Tibial artery (tissue), 4 donors: ENCODE results near the gene ATG9B.

Experiments
- DNase-seq, 2 donors: peaks; one replicate each; pipeline ENCODE4 v3.0.0-alpha.2; 2019
- H3K27ac ChIP-seq, 2 donors: fragments of 200-600 bp; sonication (generic) in 1 of 2; 1 replicate in 1 of 2; 2 replicates in 1 of 2; pipeline ENCODE4 v1.5.1; 2018 to 2019; ENCODE audit warnings: mild to moderate bottlenecking in 1 of 2
- H3K27me3 ChIP-seq, 2 donors: fragments of 200-600 bp; sonication (generic) in 1 of 2; one replicate each; pipeline versions ENCODE4 v1.5.1 to v1.6.0; 2016 to 2019
- H3K36me3 ChIP-seq, 3 donors: fragments of 200-600 bp; sonication (generic) in 2 of 3; one replicate each; pipeline ENCODE4 v1.5.1; 2016 to 2019; ENCODE audit warnings: mild to moderate bottlenecking in 2 of 3
- H3K4me1 ChIP-seq, 4 donors: fragments of 200-600 bp; sonication (generic) in 2 of 4; 1 replicate in 3 of 4; 2 replicates in 1 of 4; pipeline ENCODE4 v1.5.1; 2016 to 2019
- H3K4me3 ChIP-seq, 2 donors: fragments of 200-600 bp; sonication (generic) in 1 of 2; 1 replicate in 1 of 2; 2 replicates in 1 of 2; pipeline ENCODE4 v1.5.1; 2018 to 2019; ENCODE audit warnings: mild to moderate bottlenecking in 2 of 2
- H3K9me3 ChIP-seq, 3 donors: fragments of 200-600 bp; sonication (generic) in 1 of 3; one replicate each; pipeline ENCODE4 v1.5.1; 2016 to 2019
- intact Hi-C: fragments of 100-400 bp; cut with DNase I; formaldehyde crosslinking; loops from one replicate; pipeline ENCODE4 v1.15.0; 2023; ENCODE audit warnings: low total_unique reads
- TF ChIP-seq, protein P1 (sequence below), 2 experiments: fragments of 200-600 bp in 1 of 2; fragments of 450-650 bp in 1 of 2; IDR thresholded peaks; one replicate each; pipeline ENCODE4 v1.5.1; 2017 to 2019; ENCODE audit warnings: antibody characterized with exemption in 2 of 2, mild to moderate bottlenecking in 1 of 2, moderate library complexity in 1 of 2

ATG9B gene

GRCh38 chr7:151011097-151011409 lies 13.2 kb downstream of the ATG9B start:
- no peaks in the 10 kb centered on the region for H3K9me3 ChIP-seq
- DNase-seq: no peak
- H3K4me1 ChIP-seq: peaks cover 0 to 29% (median 14%) of the 10 kb centered on the region in 4 donors
- no peak overlapping the region for H3K27ac ChIP-seq
- intact Hi-C loops: loop anchor here (10.0 kb wide), 1 partner anchor 104 kb away; no protein-coding TSS in a partner anchor
- no peaks in the 10 kb centered on the region for H3K36me3 ChIP-seq
- TF ChIP-seq, protein P1, sequence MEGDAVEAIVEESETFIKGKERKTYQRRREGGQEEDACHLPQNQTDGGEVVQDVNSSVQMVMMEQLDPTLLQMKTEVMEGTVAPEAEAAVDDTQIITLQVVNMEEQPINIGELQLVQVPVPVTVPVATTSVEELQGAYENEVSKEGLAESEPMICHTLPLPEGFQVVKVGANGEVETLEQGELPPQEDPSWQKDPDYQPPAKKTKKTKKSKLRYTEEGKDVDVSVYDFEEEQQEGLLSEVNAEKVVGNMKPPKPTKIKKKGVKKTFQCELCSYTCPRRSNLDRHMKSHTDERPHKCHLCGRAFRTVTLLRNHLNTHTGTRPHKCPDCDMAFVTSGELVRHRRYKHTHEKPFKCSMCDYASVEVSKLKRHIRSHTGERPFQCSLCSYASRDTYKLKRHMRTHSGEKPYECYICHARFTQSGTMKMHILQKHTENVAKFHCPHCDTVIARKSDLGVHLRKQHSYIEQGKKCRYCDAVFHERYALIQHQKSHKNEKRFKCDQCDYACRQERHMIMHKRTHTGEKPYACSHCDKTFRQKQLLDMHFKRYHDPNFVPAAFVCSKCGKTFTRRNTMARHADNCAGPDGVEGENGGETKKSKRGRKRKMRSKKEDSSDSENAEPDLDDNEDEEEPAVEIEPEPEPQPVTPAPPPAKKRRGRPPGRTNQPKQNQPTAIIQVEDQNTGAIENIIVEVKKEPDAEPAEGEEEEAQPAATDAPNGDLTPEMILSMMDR (IDR thresholded peaks at IDR 0.05): no peak
- no peak overlapping the region for H3K4me3 ChIP-seq
- peaks cover 0 to 87% of the 10 kb centered on the region in 2 donors for H3K27me3 ChIP-seq

DNA sequence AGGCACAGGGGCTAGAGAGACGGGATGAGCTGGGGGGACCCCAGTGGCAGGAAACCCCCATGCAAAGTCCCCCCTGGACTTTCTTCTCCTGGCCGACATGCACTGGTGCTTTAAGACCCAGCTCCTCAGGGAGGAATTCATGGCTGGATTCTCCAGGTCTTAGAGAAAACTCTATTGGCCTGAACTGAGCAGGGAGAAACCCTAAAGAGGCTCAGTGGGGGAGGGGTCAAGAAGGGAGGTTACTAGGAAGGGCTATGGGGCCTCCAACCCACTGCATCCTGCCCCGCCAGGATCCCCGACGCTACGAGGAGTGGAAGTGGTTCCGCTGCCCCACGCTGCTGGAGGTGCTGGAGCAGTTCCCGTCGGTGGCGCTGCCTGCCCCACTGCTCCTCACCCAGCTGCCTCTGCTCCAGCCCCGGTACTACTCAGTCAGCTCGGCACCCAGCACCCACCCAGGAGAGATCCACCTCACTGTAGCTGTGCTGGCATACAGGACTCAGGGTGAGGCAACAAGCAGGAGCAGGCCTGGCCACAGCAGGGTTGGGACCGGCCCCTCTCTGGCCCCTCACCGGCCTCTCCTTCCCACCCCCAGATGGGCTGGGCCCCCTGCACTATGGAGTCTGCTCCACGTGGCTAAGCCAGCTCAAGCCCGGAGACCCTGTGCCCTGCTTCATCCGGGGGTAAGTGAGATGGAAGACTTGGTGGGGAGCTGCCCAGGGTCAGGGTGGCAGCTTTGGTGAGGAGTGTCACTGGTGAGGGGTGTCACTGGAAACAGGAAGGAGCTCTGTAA lies 13.8 kb downstream of the ATG9B start:
- peaks cover 0 to 29% (median 14%) of the 10 kb centered on the region in 4 donors for H3K4me1 ChIP-seq
- no peak for DNase-seq
- H3K36me3 ChIP-seq: no peaks in the 10 kb centered on the region
- peaks cover 0 to 81% of the 10 kb centered on the region in 2 donors for H3K27me3 ChIP-seq
- H3K9me3 ChIP-seq: no peaks in the 10 kb centered on the region
- no peak overlapping the region for H3K27ac ChIP-seq
- TF ChIP-seq, protein P1 (IDR thresholded peaks at IDR 0.05): no peak
- H3K4me3 ChIP-seq: no peak overlapping the region
- intact Hi-C loops: loop anchor here (10.0 kb wide), 1 partner anchor 104 kb away; no protein-coding TSS in a partner anchor

- intact Hi-C loops: loop anchor here (10.0 kb wide), 1 partner anchor 105 kb away; no protein-coding TSS in a partner anchor
- TF ChIP-seq, protein P1 (IDR thresholded peaks at IDR 0.05): no peak
- DNase-seq: no peak
- H3K36me3 ChIP-seq: no peaks in the 10 kb centered on the region
- no peak overlapping the region for H3K27ac ChIP-seq
- H3K9me3 ChIP-seq: no peaks in the 10 kb centered on the region
- peaks cover 0 to 76% of the 10 kb centered on the region in 2 donors for H3K27me3 ChIP-seq
- peaks cover 0 to 29% (median 14%) of the 10 kb centered on the region in 4 donors for H3K4me1 ChIP-seq
- H3K4me3 ChIP-seq: no peak overlapping the region
These were observed 14.3 kb downstream of the ATG9B start for GRCh38 chr7:151010037-151010306.

GRCh38 chr7:151009327-151010036 lies 14.8 kb downstream of the ATG9B start:
- Histone ChIP-seq H3K4me1 (peaks cover 0 to 29% (median 14%) of the 10 kb centered on the region in 4 donors), H3K4me3 (no peak overlapping the region), H3K9me3 (no peaks in the 10 kb centered on the region), H3K27ac (no peak overlapping the region), H3K27me3 (peaks cover 0 to 71% of the 10 kb centered on the region in 2 donors), H3K36me3 (no peaks in the 10 kb centered on the region)
- no peak for DNase-seq
- intact Hi-C loops: loop anchor here (5.0 to 10.0 kb wide), 2 partner anchors 105 to 112 kb away; no protein-coding TSS in a partner anchor
- TF ChIP-seq, protein P1 (IDR thresholded peaks at IDR 0.05): no peak

DNA sequence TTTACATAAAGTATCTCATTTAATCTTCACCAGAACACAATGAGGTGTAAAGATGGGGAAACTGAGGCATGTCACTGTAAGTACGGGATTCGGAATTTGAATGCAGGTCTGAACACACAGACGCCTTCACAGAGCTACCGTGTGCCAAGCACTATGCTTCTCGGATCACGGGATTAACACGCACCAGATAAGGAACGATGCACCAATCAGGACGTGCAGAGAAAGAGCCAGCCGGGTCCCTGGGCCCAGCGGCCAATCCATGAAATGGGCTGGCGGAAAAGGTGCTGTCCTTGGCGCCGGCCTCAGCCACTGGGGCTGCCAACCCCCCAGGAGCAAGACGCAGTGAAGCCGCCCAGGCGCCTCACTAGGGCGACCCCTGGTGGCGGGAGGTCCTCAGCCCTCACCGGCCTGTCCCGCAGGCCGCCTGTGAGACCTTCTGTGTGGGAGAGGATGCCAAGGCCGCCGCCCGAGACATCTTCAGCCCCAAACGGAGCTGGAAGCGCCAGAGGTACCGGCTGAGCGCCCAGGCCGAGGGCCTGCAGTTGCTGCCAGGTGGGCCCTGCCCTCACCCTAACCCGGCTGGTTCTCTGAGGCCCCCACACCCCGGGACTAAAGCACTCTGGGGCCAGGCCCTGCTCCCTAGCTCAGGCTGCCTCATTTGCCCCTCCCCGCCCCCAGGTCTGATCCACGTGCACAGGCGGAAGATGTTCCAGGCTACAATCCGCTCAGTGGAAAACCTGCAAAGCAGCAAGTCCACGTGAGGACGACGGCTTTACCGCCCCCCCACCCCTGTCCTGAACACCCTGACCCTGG lies 15.6 kb downstream of the ATG9B start:
- TF ChIP-seq, protein P1 (IDR thresholded peaks at IDR 0.05): peak; percentile 45 to 61
- Histone ChIP-seq H3K9me3 (no peaks in the 10 kb centered on the region), H3K27ac (no peak overlapping the region), H3K36me3 (no peaks in the 10 kb centered on the region), H3K27me3 (peaks cover 0 to 63% of the 10 kb centered on the region in 2 donors), H3K4me1 (peaks cover 0 to 22% (median 9%) of the 10 kb centered on the region in 4 donors), H3K4me3 (no peak overlapping the region)
- no peak for DNase-seq
- intact Hi-C loops: loop anchor here (5.0 kb wide), 1 partner anchor 111 kb away; no protein-coding TSS in a partner anchor
